Bronchus fibroblast of lung (primary cell): Measurements from ENCODE around the gene PLVAP. TPM values are rescaled to one million over a fixed set of nuclear protein-coding genes. Genes with fewer than 3 reads are reported as not detected.

ENCODE experiments used
- total RNA-seq: library from RNA; depleted of rRNA; stranded (reverse); fragments of >200 nt; gene quantifications from 2 replicates; pipeline ENCODE4 v1.2.3, GENCODE V29; 2015

The PLVAP gene, protein sequence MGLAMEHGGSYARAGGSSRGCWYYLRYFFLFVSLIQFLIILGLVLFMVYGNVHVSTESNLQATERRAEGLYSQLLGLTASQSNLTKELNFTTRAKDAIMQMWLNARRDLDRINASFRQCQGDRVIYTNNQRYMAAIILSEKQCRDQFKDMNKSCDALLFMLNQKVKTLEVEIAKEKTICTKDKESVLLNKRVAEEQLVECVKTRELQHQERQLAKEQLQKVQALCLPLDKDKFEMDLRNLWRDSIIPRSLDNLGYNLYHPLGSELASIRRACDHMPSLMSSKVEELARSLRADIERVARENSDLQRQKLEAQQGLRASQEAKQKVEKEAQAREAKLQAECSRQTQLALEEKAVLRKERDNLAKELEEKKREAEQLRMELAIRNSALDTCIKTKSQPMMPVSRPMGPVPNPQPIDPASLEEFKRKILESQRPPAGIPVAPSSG
- not detected in 2 replicates for total RNA-seq

GRCh38 chr19:17376935-17377600, at the start of gene PLVAP:
Gene PLVAP, minus strand, starts transcription at chr19:17377342. Its CDS starts 54 bp downstream, at chr19:17377288.

DNA sequence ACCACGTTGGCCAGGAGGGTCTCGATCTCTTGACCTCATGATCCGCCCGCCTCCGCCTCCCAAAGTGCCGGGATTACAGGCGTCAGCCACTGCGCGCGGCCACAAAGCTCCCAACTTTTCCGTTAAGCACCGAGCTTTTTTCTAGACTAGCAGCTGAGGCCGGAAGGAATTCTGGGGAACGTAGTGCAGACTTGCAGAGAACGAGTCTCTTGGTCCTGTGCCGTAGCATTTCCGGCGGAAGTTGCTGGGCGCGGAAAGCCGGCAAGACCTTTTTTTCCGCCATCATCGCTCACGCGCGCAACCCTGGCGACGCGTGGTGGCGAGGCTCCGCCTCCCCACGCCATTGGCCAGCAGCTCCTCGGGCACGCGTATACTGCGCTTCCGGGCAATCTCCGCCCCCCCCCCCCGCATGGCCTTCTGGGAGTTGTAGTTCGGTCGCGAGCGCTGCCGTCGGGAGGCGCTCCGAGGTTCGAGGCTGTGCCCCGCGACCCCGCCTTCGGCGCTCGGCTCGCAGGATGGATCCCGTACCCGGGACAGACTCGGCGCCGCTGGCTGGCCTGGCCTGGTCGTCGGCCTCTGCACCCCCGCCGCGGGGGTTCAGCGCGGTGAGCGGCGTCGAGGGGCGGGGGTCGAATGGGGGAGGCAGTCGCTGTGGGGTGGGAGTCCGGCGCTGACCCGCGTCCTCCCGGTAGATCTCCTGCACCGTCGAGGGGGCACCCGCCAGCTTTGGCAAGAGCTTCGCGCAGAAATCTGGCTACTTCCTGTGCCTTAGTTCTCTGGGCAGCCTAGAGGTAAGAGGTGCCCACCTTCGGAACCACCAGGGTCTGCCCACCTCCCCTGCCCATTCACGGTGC, 42.7 kb upstream of the PLVAP start, which contains the start of gene MVB12A:
TSS of gene MVB12A (plus strand) at position 427 of the 854 bp plus-strand sequence. CDS start at position 516, 89 bp downstream.

GRCh38 chr19:17405250-17406045, 28.3 kb upstream of the PLVAP start, which contains the start of gene BST2:
Gene BST2, minus strand, starts transcription at chr19:17405630. Its CDS starts 55 bp downstream, at chr19:17405575.

DNA sequence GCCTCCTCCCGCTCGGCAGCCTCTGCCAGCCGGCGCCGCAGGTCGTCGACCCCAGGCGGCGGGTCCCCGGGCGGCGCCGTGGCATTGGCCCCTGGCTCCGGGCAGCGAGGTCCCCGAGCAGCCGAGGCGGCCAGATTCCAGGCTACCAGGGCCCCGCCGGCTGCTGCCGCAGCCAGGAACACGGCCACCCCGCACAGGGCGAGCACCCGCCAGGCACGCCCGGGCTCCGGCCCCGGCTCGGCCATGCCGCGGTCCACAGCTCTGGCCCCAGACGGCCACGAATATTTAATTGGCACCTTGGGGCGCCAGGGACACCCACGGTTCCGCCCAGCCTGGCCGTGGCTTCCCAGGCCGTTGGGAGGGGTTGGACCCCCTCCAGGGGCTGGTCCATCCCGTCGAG, 16.8 kb upstream of the PLVAP start, which contains the start of gene CCDC194:
TSS of gene CCDC194 (minus strand) at position 283 of the 400 bp plus-strand sequence. CDS start at position 245, 38 bp downstream.

DNA sequence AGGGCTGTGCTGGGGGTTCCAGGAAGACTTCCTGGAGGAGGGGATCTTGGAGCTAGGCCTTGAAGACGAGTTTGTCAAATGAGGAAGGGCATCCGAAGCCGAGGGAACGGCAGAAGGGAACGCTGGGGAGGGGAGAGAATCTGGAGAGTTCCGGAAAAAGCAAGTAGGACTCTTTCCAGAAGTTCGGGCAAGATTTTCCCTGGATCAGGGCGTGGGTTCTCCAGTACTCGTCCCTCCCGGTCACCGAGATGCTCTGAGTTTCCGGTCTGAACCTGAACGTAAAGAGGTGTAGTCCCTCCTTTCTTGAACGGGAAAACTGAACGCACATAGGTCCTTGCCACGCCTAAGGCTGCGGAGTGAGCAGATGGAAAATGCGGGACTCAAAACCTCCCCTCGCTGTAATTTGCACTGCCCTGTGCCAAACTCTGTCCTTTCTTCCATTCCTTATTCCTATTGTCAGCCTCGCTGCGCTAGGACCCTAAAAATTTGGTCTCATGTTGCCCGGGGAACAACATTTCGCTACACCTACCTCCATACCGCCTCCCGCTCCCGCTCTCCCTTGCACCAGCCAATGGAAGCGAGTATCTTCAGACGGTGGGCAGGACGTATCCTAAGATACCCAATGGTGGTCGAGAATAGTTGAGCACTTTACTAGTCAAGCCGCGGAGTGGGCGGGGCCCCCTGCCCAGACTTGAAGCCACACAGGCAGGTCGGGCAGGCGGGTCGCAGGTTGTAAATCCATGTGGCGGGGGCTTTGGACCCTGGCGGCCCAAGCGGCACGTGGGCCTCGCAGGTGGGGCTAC, 40.1 kb downstream of the PLVAP start, which contains the start of gene GTPBP3:
TSS of gene GTPBP3 (plus strand) at position 682 of the 803 bp plus-strand sequence. CDS start at position 741, 59 bp downstream.

DNA sequence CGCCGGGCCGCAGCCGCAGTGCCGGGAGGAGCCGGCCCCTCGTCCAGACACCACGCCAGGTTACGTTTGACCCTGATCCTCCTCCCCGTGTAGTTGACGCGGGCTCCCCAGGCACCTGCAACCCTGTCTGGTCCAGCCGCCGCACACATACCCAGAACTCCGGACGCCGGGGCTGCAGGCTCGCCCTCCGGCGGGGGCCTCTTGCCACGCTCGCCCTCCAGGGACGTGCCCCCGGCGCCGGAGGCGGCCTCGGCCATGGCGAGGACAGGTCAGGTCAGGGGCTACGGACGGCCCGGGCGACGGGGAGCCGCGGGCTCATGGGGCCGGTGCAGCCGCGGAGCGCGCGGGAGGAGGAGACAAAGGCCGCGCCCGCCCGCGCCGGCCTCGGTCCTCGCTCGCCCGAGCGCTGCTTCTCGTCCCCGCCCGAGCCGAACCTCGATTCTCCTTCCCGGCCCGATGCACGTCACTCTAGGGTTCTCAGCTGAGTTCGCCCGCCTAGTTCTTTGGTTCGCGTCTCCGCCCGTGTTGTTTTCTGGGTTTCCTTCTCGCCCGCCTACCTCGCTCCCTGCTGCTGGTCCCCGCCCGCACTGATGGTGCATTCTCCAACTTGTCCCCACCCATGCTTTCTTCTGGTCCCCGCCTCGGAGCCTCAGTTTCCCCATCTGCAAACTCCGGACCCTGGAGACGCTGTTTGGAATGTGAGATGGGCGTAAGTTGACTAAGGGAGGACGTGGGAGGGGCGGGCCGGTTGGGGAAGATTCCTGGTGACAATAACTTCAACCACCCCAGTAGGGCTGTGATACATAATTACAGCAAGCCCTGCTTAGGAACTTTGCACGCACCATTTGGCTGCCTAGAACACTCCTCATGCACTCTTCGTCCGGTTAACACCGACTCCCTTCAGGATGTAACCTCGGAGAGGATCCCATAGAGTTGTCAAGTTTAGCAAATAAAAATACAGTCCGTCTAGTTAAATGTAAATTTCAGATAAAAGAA, 42.4 kb downstream of the PLVAP start, which contains the start of gene ANO8:
TSS of gene ANO8 (minus strand) at position 442 of the 996 bp plus-strand sequence. CDS start at position 257, 185 bp downstream.

GRCh38 chr19:17309198-17309964, 67.8 kb downstream of the PLVAP start, which contains the start of gene DDA1:
Gene DDA1, plus strand, starts transcription at chr19:17309563. Its CDS starts 92 bp downstream, at chr19:17309655.

GRCh38 chr19:17305517-17306284, 71.4 kb downstream of the PLVAP start, which contains the start of gene MRPL34:
Gene MRPL34, plus strand, starts transcription at chr19:17305872. Its CDS starts 21 bp downstream, at chr19:17305893.

DNA sequence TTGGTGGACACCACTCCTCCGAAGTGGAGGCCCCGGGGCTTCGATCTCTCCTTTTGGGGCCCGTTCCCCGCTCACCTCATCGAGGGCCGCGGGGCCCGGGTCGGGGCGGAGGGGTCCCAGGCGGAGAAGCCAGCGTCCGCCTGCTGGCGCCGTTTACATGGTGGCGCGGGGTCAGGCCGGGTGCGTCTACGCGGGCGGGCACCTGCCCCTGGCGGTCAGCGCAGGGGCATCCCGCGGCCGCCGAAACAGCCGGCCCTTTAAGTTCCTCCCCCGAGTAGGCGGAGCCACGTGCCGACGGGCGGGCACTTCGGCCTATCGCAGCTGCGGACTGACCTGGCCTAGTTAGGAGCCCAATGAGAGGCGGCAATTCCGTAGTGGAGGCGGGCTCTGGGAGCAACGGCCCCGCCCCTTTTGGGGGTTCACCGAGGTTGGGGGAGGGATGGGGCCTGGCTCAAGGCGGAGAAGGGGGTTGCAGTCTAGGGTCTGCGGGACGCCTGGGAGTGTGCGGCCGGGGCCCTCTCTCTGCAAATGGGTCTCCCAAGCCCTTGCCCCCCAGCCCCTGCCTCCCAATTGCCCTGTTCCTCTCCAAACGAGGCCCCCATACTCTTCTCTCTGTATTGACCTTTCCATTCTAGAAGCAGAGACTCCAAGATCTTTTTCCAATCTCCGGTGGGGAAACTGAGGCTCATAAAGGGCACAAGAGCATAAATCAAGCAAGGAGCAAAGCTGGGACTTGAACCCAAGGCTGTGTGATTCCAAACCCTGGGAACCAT, 73.8 kb downstream of the PLVAP start, which contains the start of gene ABHD8:
TSS of gene ABHD8 (minus strand) at position 259 of the 773 bp plus-strand sequence. CDS start 1,809 bp downstream, outside the sequence.

Other genes with a start within 250 kb of the PLVAP start
- 21.0 and 28.1 TPM in 2 replicates for gene USE1, start 162.0 kb downstream of the PLVAP start, total RNA-seq
- 4.7 and 5.1 TPM in 2 replicates for gene OCEL1, start 151.1 kb downstream of the PLVAP start, total RNA-seq
- 58.7 and 66.7 TPM in 2 replicates for gene NR2F6, start 131.4 kb downstream of the PLVAP start, total RNA-seq
- gene USHBP1, start 112.6 kb downstream of the PLVAP start, total RNA-seq: not detected in 2 replicates
- 114 and 121 TPM in 2 replicates for gene BABAM1, start 109.9 kb downstream of the PLVAP start, total RNA-seq
- 1.5 TPM in 2 replicates for gene ANKLE1, start 95.4 kb downstream of the PLVAP start, total RNA-seq
- 16.5 and 18.3 TPM in 2 replicates for gene ABHD8, start 73.9 kb downstream of the PLVAP start, total RNA-seq
- 94.0 and 119 TPM in 2 replicates for gene MRPL34, start 71.5 kb downstream of the PLVAP start, total RNA-seq
- 30.3 and 41.0 TPM in 2 replicates for gene DDA1, start 67.8 kb downstream of the PLVAP start, total RNA-seq
- 5.2 and 5.5 TPM in 2 replicates for gene ANO8, start 42.5 kb downstream of the PLVAP start, total RNA-seq
- 13.7 and 16.3 TPM in 2 replicates for gene GTPBP3, start 39.8 kb downstream of the PLVAP start, total RNA-seq
- not detected in 2 replicates for gene CCDC194, start 16.9 kb upstream of the PLVAP start, total RNA-seq
- gene BST2, start 28.3 kb upstream of the PLVAP start, total RNA-seq: 1.6 TPM in 1 of 2 replicates, not detected in the other
- gene MVB12A, start 42.7 kb upstream of the PLVAP start, total RNA-seq: 101 and 106 TPM in 2 replicates
- under 0.01 TPM in 1 of 2 replicates, not detected in the other for gene TMEM221, start 71.3 kb upstream of the PLVAP start, total RNA-seq
- not detected in 2 replicates for gene NXNL1, start 83.6 kb upstream of the PLVAP start, total RNA-seq
- 8.6 and 9.8 TPM in 2 replicates for gene SLC27A1, start 93.2 kb upstream of the PLVAP start, total RNA-seq
- gene PGLS, start 134.3 kb upstream of the PLVAP start, total RNA-seq: 84.2 and 96.3 TPM in 2 replicates
- 147 and 158 TPM in 2 replicates for gene COLGALT1, start 178.3 kb upstream of the PLVAP start, total RNA-seq